ENCODE results near the gene HBP1.
"Not testable (repeated sequence)": the region's sequence is repeated elsewhere in the genome, so short reads cannot be mapped to it uniquely, and the experiment has no call there.

The HBP1 gene

GRCh38 chr7:107228291-107228690 is 59.5 kb downstream of the HBP1 start:
- DNase-seq (ENCODE audit: low read depth) = no peak

- DNase-seq (ENCODE audit: low read depth) = no peak
These were observed 61.5 kb downstream of the HBP1 start for GRCh38 chr7:107230334-107230733.

GRCh38 chr7:107232568-107233090 is 63.8 kb downstream of the HBP1 start:
- no peak for DNase-seq (ENCODE audit: low read depth)

GRCh38 chr7:107233174-107233573 is 64.4 kb downstream of the HBP1 start:
- no peak for DNase-seq (ENCODE audit: low read depth)

GRCh38 chr7:107233981-107234380 is 65.2 kb downstream of the HBP1 start:
- DNase-seq (ENCODE audit: low read depth) = no peak

GRCh38 chr7:107234436-107234835 is 65.6 kb downstream of the HBP1 start:
- DNase-seq (ENCODE audit: low read depth) = no peak

- no peak for DNase-seq (ENCODE audit: low read depth)
These were observed 68.1 kb downstream of the HBP1 start for GRCh38 chr7:107236862-107237261.

GRCh38 chr7:107237451-107237850 is 68.6 kb downstream of the HBP1 start:
- DNase-seq (ENCODE audit: low read depth) = no peak

GRCh38 chr7:107242267-107242666 is 73.5 kb downstream of the HBP1 start:
- no peak for DNase-seq (ENCODE audit: low read depth)

- no peak for DNase-seq (ENCODE audit: low read depth)
These were observed 75.8 kb downstream of the HBP1 start for GRCh38 chr7:107244613-107245012.

GRCh38 chr7:107246836-107247235 is 78.0 kb downstream of the HBP1 start:
- DNase-seq (ENCODE audit: low read depth) = not testable (repeated sequence)

GRCh38 chr7:107248551-107249316 is 79.9 kb downstream of the HBP1 start:
- no peak for DNase-seq (ENCODE audit: low read depth)

- no peak for DNase-seq (ENCODE audit: low read depth)
These were observed 83.2 kb downstream of the HBP1 start for GRCh38 chr7:107251963-107252362.

All from T follicular helper cell (primary cell).